Hypothalamus (tissue), 51 donors: ENCODE results near the gene PEMT.
"Not testable (repeated sequence)": the region's sequence is repeated elsewhere in the genome, so short reads cannot be mapped to it uniquely, and the experiment has no call there.

ENCODE experiments used
- DNase-seq, 51 donors: peaks; one replicate each; lab custom pipeline; 2025; lab: John Stamatoyannopoulos, UW

PEMT gene

GRCh38 chr17:17591355-17592298 lies at the start of gene PEMT:
PEMT (minus strand) TSS chr17:17591708; CDS start chr17:17591626, 82 bp downstream.
- DNase-seq, result peak; percentile 75 to 99 (median 95)

GRCh38 chr17:17639661-17640270 lies 48.3 kb upstream of the PEMT start:
- DNase-seq, result peak in 1 of 51 donors; percentile 6

- no peak for DNase-seq
Measured at GRCh38 chr17:17638467-17638866, 47.0 kb upstream of the PEMT start.

GRCh38 chr17:17636272-17636885 lies 44.9 kb upstream of the PEMT start:
- DNase-seq, result no peak

GRCh38 chr17:17635537-17636271 lies 44.2 kb upstream of the PEMT start:
- not testable (repeated sequence) for DNase-seq

GRCh38 chr17:17635126-17635525 lies 43.6 kb upstream of the PEMT start:
- no peak for DNase-seq

GRCh38 chr17:17633310-17633709 lies 41.8 kb upstream of the PEMT start:
- no peak for DNase-seq

- DNase-seq, result not testable (repeated sequence)
Measured at GRCh38 chr17:17632690-17633089, 41.2 kb upstream of the PEMT start.

- no peak for DNase-seq
Measured at GRCh38 chr17:17628388-17629008, 37.0 kb upstream of the PEMT start.

- no peak for DNase-seq
Measured at GRCh38 chr17:17626840-17627239, 35.3 kb upstream of the PEMT start.

- no peak for DNase-seq
Measured at GRCh38 chr17:17626151-17626805, 34.8 kb upstream of the PEMT start.

GRCh38 chr17:17624741-17625140 lies 33.2 kb upstream of the PEMT start:
- no peak for DNase-seq

GRCh38 chr17:17623904-17624303 lies 32.4 kb upstream of the PEMT start:
- no peak for DNase-seq

- DNase-seq, result no peak
Measured at GRCh38 chr17:17621254-17621653, 29.7 kb upstream of the PEMT start.

GRCh38 chr17:17613708-17614114 lies 22.2 kb upstream of the PEMT start:
- peak in 12 of 51 donors; percentile 10 to 30 (median 16) for DNase-seq

GRCh38 chr17:17612085-17613022 lies 20.8 kb upstream of the PEMT start:
- no peak for DNase-seq

GRCh38 chr17:17609121-17609520 lies 17.6 kb upstream of the PEMT start:
- DNase-seq, result no peak

GRCh38 chr17:17606416-17607000 lies 15.0 kb upstream of the PEMT start:
- DNase-seq, result no peak
